NCI-H748 treated with DMSO at 0.1 percent for 48 hours (cell line): ENCODE results near the gene SIPA1L3.
A peak's percentile ranks its signal among the peaks of the same experiment; 100 is the strongest.

Source experiments
- DNase-seq: peaks from one replicate; lab custom pipeline; 2025; lab: John Stamatoyannopoulos, UW

SIPA1L3 gene

DNA sequence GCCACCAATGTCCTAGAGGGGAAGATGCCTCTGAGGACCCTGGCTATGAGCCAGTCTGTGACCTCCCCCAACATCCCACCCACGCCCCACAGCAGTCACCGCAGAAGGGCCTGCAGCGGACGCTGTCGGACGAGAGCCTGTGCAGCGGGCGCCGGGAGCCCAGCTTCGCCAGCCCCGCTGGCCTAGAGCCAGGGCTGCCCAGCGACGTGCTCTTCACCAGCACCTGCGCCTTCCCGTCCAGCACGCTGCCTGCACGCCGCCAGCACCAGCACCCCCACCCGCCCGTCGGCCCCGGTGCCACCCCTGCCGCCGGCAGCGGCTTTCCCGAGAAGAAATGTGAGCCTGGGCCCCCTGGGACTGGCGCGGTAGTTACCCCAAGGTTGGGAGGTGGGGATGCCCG is 286.4 kb downstream of the SIPA1L3 start:
- DNase-seq: no peak

DNA sequence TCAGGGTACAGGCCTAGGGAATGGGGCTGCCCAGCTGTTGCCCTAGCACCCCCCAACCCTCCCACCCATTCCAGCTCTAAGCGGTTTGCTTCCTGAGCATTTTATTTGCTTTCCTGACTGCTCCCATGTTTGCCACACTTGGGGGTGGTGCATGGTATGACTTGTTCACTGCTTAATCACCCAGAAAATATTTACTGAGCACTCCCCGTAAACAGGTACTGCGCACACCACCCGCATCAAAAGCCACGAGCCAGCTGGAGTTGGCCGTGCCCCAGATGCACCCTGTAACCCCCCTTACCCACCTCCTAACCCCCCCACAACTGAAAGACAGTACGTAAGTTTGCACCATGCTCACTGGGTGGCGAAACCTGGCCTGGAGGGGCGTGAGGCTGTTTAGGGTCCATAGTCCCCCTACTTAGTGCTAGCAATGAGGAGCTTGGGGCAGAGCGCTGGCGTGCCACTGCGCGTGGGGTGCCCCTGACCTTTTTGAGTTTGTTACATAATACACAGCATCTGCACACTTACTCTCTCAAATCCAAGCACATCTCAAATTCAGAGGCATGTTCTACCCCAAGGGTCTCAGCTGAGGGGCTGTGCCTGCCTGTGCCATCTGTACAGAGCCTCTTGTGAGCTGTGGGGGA is 287.2 kb downstream of the SIPA1L3 start:
- DNase-seq: no peak

DNA sequence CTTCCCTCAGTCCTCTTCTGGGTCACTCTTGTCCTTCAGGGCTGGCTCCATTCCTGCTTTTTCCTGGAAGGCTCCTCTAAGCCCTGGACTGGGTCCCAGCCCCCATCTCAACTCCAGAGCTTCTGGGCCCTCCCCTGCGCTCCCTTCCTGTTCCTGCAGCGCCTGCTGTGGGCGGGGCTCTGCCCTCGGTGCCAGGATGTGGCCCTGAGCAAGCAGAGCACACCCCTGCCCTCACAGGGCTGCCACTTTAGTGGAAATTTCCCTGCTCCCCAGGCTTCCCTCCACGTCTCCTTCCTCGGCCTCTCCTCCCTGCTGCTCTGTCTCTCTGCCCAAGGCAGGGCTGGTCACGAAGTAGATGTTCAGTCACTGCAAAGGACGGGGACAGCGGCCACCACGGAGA is 288.2 kb downstream of the SIPA1L3 start:
- no peak for DNase-seq

DNA sequence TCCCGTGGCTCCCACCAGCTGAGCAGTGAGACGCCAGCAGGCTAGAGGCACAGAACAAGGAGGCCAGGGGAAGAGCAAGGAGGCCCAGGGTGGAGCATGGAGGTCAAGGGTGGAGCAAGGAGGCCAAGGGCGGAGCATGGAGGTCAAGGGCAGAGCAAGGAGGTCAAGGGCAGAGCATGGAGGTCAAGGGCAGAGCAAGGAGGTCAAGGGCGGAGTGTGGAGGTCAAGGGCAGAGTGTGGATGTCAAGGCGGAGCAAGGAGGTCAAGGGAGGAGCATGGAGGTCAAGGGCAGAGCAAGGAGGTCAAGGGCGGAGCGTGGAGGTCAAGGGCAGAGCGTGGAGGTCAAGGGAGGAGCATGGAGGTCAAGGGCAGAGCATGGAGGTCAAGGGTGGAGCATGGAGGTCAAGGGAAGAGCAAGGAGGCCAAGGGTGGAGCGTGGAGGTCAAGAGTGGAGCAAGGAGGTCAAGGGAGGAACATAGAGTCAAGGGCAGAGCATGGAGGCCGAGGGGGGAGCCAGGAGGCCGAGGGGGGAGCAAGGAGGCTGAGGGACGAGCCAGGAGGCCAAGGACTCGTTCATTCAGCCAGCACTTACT is 289.3 kb downstream of the SIPA1L3 start:
- no peak for DNase-seq

DNA sequence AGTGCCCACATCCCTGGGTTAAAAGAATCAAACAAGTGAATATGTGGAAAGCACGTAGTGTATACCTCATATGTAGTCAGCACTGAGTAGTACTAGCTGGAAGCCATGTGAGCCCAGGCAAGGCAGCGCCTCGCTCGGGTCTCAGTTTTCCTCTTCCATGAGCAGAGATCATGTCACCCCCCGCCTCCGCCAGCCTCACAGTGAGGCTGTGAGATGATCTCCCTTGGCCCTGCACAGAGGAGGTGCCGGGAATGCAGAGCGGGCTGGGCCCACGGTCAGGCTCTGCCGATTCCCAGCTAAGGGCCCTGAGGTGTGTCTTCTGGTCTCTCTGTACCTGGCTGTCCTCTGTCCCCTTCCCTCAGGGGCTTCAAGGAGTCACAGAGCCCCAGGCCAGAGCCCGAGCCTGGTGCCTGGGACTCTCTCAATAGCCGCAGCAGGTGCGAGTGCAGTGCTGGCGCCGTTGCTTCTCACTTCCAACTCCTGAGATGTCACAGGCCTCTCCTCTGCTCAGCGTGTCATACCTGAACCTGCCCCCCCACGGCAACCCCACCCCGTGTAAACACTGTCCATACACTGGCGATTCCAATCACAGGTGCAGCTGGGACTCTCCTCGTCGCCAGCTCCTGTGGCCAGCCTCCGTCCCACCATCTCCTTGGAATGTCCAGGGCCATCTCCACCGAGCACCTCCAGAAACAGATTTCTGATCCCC is 290.1 kb downstream of the SIPA1L3 start:
- no peak for DNase-seq

DNA sequence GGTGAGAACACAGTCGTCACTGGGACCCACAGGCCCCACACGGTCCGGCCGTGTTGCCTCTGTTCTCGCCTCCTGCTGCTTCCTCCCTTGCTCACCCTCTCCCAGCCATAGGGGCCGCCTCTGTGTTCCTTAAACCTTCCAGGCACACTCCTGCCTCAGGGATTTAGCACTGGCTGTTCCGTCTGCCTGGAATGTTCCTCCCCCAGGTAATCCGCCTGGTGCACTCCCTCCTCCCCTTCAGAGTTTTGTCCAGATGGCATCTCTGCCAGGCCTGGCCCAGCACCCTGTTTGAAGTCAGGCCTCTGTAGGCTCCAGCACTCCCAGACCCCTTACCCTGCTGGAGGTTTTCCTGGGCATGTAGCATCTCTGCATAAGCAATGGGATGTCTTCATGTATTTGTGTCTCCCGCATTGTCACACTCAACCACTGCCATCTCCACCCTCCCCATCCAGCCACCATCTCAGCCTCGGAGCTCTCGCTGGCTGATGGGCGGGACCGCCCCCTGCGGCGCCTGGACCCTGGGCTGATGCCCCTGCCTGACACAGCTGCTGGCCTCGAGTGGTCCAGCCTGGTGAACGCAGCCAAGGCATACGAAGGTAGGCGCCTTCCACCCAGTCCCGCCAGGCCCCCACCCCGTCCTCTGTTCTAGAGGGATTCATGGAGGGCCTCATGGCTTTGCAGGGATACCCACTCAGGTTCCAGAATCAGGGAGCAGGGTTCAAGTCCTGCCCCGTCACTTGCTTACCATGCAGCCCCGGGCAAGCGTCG is 291.1 kb downstream of the SIPA1L3 start:
- DNase-seq: no peak

DNA sequence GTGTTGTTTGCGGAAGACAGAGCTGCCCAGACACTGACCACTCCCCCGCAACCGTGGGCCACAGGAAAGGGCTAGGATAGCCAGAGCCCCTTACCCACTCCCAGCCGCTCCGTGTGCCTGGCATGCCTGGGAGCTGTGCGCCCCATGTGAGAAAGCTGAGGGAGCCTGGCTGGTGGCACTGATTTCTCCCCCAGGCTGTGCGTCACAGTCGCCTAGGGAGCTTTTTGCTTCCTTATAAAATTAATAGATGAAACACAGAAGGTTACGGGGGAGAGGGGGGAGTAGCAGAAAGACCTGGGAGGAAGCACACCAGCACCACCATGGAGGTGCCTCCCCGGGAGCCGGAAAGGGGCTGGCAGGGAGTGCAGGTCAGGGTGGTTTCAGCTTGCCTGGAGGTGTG is 292.3 kb downstream of the SIPA1L3 start:
- DNase-seq: no peak

DNA sequence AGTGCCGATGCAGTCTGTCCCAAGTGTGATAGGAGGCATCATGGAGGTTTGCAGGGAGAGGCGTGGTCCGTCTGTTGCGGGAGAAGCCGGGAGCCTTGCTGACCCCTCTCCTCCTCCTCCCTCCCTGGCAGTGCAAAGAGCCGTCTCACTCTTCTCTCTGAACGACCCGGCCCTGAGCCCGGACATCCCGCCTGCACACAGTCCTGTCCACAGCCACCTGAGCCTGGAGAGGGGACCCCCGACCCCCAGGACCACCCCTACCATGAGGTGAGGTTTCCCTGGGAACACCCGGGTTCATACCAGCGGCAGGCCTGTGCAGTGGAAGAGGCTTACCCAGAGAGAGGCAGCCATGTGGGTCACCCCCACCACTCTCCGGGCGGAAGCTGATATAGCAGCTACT is 294.7 kb downstream of the SIPA1L3 start:
- no peak for DNase-seq

DNA sequence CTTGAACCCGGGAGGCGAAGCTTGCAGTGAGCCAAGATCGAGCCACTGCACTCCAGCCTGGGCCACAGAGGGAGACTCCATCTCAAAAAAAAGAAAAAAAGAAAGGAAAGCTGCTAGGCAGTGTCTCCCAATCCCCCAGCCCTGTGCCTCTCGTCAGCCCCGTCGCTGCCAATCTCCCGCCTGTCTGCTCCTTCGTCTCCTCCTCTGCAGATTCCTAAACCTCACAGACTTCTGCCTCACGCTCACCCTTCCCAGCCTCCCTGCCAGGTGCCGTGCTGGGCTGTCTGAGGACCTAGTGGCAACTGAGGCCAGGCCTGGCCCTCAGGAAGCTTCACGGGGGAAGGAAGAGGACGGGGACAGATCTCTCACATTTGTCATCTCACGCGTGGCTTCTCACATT is 295.5 kb downstream of the SIPA1L3 start:
- no peak for DNase-seq

DNA sequence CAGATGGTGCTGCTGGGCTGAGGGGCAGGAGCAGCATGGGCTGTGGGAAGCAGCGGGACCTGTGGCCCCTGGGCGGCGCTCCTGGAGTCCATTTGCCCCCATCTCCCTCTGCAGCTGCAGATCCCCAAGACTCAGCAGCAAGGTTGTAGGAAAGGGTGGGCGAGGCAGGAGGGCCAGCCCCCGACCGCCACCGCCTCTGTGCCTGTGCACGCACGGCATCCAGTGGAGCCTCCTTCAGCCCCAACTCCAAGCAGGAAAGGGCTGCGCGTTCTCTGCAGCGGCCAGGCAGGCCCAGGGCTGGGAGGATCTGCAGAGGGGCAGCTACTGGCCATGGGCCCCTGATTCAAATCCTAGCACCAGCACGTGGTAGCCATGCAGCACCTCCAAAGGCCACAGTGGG is 296.2 kb downstream of the SIPA1L3 start:
- DNase-seq: peak; percentile 48

DNA sequence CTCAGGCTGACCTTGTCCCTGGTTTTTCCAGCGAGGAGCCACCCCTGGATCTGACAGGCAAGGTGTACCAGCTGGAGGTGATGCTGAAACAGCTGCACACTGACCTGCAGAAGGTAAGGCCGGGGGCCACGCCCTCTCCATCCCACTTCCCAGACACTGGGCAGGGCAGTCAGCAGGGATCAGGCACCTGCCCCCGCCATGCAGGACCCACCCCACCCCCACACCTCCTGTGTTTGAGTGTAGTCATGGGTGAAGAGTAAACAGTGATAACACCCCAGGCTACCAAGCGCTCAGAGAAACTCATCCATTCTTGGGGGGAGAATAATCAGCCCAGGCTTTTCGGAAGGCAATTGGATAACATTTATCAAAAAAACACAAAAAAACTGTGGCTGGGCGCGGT is 297.1 kb downstream of the SIPA1L3 start:
- peak; percentile 93 for DNase-seq

DNA sequence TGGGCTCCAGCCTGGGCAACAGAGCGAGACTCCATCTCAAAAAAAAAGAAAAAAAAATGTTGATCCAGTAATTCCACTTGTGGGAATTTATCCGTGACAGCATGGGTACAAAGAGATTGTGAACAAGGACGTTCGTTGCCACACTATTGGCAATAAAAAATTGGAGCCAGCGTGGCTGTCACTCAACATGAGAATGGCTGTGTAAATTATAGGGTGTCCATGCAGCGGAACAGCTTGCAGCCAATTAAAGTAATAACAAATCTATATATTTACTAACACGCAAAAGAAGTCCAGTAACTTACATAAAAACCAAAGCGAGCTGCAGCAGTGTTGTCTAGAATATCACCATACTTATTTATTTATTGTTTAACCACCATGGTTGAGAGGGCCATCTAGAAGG is 297.7 kb downstream of the SIPA1L3 start:
- DNase-seq: peak; percentile 89

DNA sequence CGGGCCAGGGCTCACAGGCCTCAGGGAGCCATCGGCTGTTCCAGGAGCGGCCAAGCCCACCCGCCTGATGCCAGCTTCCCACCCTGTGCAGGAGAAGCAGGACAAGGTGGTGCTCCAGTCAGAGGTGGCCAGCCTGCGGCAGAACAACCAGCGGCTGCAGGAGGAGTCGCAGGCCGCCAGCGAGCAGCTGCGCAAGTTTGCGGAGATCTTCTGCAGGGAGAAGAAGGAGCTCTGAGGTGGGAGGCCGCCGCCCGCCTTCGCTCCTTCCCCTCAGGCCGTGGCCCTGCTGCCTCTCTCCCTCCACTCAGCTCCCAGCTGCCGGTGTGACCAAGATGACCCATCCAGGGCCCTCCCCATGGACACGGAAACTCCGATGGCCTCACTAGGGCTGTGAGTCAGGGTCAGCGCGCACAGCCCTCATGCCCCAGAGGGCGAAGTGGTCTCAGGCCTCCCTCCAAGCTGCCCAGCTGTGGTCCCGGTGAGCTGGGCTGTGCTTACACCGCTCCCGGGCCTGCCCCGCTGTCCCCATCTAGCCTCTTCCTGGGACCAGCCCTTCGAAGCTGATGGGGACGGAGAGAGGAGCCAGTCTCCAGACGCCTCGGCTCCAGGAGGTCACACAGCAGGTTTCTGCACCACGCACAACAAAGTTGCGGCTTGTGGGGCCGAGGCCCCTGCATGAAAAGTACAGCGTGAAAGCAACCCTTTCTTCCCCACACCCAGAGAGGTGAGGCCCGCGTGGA is 299.2 kb downstream of the SIPA1L3 start:
- DNase-seq: no peak

DNA sequence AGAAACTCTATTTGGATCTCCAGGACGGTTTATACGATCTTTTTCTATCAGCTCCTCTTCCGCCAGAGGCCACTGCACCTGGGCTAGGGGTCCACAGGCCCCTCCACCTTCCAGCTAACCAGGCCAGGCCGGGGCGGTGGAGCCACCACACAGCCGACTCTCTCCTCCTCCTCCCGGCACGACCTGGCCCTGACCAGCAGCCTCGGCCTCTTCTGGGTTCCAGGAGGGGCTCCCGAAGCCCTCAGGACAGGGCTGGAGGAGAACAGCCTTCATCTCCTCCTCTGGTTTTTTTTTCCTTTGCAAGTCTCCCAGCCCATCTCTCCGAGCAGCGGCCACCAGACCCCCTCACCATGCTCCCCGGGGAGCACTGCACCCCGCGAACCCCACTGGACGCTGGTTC is 299.9 kb downstream of the SIPA1L3 start:
- DNase-seq: no peak

DNA sequence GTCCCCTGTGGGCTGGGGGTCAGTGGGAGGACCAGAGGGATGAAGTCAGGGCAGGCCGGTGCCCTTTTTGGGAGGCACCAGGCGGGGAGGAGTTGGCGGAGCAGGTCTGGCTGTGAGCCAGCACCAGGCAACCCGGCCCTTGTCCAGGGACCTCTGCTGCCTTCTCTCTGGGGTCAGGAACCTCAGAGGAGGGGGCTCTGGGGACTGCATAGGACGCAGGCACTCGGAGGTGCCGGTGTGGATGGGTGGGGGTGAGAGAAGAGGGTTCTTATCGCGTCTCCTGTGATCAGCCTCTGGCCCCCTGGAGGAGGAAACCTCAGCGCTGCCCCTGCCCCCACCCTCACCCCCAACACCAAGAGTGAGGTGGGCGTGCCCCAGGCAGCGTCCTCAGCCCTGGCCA is 300.5 kb downstream of the SIPA1L3 start:
- no peak for DNase-seq

DNA sequence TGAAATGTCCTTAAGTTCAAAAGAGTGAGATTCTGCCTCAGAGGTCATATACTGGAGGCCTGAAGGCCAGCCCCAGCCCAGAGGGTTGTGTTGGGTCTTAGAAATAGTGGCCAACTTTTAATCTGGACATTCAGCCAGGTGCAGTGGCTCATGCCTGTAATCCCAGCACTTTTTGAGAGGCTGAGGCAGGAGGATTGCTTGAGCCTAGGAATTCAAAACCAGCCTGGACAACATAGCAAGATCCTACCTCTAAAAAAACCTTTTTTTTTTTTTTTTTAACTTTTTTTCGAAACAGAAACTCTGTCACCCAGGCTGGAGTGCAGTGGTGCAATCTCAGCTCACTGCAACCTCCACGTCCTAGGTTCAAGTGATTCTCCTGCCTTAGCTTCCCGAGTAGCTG is 301.6 kb downstream of the SIPA1L3 start:
- no peak for DNase-seq

DNA sequence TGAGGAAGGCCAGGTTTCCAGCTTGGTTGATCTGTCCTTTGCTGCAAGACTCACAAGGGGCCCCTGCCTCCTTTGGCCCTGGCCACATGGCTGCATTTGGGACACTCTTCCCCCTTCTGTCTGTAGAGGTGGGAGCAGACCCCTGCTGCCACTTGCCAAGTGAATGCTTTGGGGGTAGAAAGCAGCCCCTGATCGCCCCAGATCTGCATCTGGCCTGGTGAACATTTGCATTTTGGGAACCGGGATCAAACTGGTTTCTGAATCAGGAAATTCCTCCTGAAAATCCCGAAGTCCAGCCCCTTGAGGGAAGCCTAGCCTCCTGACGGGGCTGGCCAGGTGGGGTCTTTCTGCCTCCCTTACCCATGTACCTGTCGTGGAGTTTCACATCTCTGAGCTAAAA is 302.1 kb downstream of the SIPA1L3 start:
- DNase-seq: no peak

DNA sequence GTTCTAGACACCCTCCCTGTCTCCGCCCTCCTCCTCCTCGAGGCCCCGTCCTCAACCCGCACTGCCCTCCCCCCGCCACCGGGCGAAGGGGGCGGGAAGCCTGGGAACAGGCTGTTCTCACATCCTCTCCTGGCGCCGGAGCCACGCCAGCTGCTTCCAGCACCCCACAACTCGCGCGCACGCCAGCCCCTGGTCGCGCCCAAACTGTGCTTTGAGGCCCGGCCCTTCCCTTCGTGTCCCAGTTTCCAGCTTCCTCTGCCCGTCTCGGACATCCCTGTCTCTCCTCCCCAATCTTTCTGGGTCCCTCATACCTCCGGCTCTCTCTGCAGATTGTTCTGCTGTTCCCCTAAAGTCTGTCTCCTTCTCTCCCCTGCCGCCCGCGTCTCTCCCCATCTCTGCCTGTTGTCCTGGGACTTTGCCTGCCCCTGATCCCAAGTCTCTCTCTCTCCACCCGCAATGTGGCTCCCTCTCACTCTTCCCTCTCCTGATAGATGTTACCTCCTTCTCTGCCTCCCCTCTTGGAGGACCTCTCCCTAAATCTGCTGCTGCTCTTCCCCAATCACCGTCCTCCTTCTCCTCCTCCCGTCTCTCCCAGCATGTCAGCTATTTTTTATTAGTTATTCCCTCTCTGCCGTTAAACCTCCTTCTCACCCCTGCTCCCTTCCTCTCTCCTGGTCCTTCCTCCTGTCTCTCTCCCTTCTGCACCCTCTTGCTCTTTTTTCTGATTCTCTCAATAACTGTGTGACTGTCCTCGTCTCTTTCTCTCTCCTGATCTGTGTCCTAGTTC is 302.9 kb downstream of the SIPA1L3 start:
- peak; percentile 44 for DNase-seq

DNA sequence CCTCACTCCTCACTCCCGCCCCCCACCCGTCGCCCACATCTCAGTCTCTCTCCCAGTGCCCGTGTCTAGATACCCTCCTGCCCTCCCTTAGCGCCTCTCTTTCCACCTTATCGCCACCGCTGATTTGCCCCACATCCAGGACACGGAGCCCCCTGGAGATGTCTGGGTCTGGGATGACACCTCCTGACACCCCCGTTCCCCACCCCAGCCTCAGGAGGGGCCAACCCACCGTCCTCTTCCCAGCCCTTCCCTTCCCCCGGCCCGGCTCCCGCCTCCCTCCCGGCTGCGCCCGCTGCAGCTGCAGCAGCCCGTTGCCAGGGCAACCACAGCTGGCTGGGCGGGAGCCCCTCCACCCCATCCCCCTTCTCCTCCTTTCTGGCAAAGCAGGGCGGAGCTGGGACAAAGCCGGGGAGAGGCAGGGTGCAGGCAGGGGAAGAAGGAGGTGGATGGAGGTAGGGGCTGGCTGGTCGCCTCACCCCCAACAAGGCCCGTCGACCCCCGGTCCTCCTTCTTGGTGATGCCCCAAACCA is 303.5 kb downstream of the SIPA1L3 start:
- peak; percentile 68 for DNase-seq

DNA sequence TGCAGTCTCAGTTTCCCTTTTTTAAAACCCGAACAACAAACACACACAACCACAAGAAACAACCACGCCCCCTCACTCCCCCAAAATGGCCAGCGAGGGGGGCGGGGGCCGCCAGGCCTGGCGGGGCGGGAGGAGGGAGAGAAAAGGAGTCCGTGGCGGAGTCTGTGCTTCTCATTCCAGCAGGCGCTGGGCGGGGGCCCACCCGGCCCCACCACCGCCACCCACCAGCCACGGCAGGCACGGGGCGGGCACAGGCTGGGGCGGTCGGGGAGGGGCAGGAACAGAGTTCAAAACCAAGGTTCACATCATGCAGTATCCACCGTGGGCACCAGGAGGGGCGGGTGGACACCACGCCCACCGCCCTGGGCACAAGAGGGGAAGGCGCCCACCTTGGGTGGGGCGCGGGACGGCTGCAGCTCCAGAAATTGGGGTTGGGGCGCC is 304.2 kb downstream of the SIPA1L3 start:
- no peak for DNase-seq

DNA sequence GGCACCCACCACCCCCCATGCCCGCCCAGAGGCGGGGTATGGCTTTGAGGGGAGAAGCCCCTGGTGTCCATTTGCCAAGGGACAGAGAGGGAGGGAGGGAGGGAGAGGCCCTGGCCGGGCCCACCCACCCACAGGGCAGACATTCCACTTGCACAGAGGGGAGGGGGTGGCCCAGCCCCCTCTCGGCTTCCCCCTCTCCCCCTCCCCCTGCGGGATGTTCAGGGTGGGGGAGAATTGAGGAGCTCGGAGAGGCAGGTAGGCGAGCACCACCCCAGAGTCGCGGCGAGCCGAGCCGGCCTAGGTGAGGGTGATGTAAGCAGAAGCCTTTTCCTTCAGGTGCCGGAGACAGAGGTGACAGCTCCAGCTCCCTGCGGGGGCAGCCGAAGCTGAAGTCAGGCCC is 304.8 kb downstream of the SIPA1L3 start:
- no peak for DNase-seq
